HepG2 (cell line): ENCODE measurements around the gene TDRD9. TPM values are rescaled to one million over a fixed set of nuclear protein-coding genes. Genes with fewer than 3 reads are reported as not detected.
A peak's percentile ranks its signal among the peaks of the same experiment; 100 is the strongest.

Experiments used
- BCLAF1 ChIP-seq: fragments of 450-650 bp; IDR thresholded peaks from 2 replicates; pipeline ENCODE4 v1.6.1; 2017; ENCODE audit warnings: mild to moderate bottlenecking
- CBX1 ChIP-seq: IDR thresholded peaks from one replicate; pipeline ENCODE4 v1.6.1; 2016; ENCODE audit warnings: antibody characterized with exemption, low read depth
- DNMT1 ChIP-seq: sonication (generic); formaldehyde crosslinking; IDR thresholded peaks from 2 replicates; pipeline ENCODE4 v1.5.1; 2020; ENCODE audit warnings: mild to moderate bottlenecking, missing genetic modification reagents
- DNMT3B ChIP-seq: conservative IDR thresholded peaks from 2 replicates; pipeline ENCODE4 v1.6.1; 2016; ENCODE audit warnings: missing biosample characterization, control low read depth
- E2F1 ChIP-seq: sonication (generic); formaldehyde crosslinking; IDR thresholded peaks from 2 replicates; pipeline ENCODE4 v1.5.0; 2020; ENCODE audit warnings: missing genetic modification reagents
- ESRRA ChIP-seq: sonication (generic); formaldehyde crosslinking; IDR thresholded peaks from 2 replicates; pipeline ENCODE4 v1.5.1; 2020; ENCODE audit warnings: mild to moderate bottlenecking, low read depth, missing genetic modification reagents
- FUBP1 ChIP-seq: sonication (generic); formaldehyde crosslinking; IDR thresholded peaks from 2 replicates; pipeline ENCODE4 v1.5.1; 2020; ENCODE audit warnings: missing genetic modification reagents, mild to moderate bottlenecking, borderline replicate concordance
- GMEB2 ChIP-seq: IDR thresholded peaks from 2 replicates; pipeline ENCODE4 v1.6.1; 2016; ENCODE audit warnings: missing biosample characterization, missing genetic modification reagents, low read depth
- HOXA5 ChIP-seq: sonication (generic); formaldehyde crosslinking; IDR thresholded peaks from 2 replicates; pipeline ENCODE4 v1.4.0; 2020; ENCODE audit warnings: missing genetic modification reagents
- MTA3 ChIP-seq: sonication (generic); formaldehyde crosslinking; IDR thresholded peaks from 2 replicates; pipeline ENCODE4 v1.4.0; 2020; ENCODE audit warnings: missing genetic modification reagents
- NAIF1 ChIP-seq: sonication (generic); formaldehyde crosslinking; IDR thresholded peaks from 2 replicates; pipeline ENCODE4 v1.5.0; 2020; ENCODE audit warnings: mild to moderate bottlenecking, missing genetic modification reagents, borderline replicate concordance
- POLR2G ChIP-seq: fragments of 200-400 bp; formaldehyde crosslinking; IDR thresholded peaks from 2 replicates; pipeline ENCODE4 v1.6.1; 2018; ENCODE audit warnings: mild to moderate bottlenecking, low read depth, low read length, moderate library complexity
- SP5 ChIP-seq: IDR thresholded peaks from 2 replicates; pipeline ENCODE4 v1.6.1; 2016; ENCODE audit warnings: low read depth, borderline replicate concordance
- SSRP1 ChIP-seq: IDR thresholded peaks from 2 replicates; pipeline ENCODE4 v1.6.1; 2016; ENCODE audit warnings: control low read depth
- TMF1 ChIP-seq: sonication (generic); formaldehyde crosslinking; IDR thresholded peaks from 2 replicates; pipeline ENCODE4 v1.8.1; 2022; ENCODE audit warnings: low read depth, missing genetic modification reagents
- TOPORS ChIP-seq: sonication (generic); formaldehyde crosslinking; IDR thresholded peaks from 2 replicates; pipeline ENCODE4 v1.8.0; 2023; ENCODE audit warnings: mild to moderate bottlenecking, missing genetic modification reagents
- ZBTB44 ChIP-seq: sonication (generic); formaldehyde crosslinking; IDR thresholded peaks from 2 replicates; pipeline ENCODE4 v1.4.0; 2020; ENCODE audit warnings: missing genetic modification reagents
- ZNF34 ChIP-seq: sonication (generic); formaldehyde crosslinking; IDR thresholded peaks from 2 replicates; pipeline ENCODE4 v1.4.0; 2020; ENCODE audit warnings: mild to moderate bottlenecking, missing genetic modification reagents, borderline replicate concordance
- ZNF543 ChIP-seq: sonication (generic); formaldehyde crosslinking; IDR thresholded peaks from 2 replicates; pipeline ENCODE4 v1.4.0; 2020; ENCODE audit warnings: mild to moderate bottlenecking, missing genetic modification reagents
- ZNF572 ChIP-seq: sonication (generic); formaldehyde crosslinking; IDR thresholded peaks from 2 replicates; pipeline ENCODE4 v1.5.1; 2020; ENCODE audit warnings: mild to moderate bottlenecking, missing genetic modification reagents
- ZNF878 ChIP-seq: sonication (generic); formaldehyde crosslinking; IDR thresholded peaks from 2 replicates; pipeline ENCODE4 v1.8.1; 2023; ENCODE audit warnings: mild to moderate bottlenecking, missing genetic modification reagents, moderate library complexity
- polyA plus RNA-seq, 8 experiments: library from polyadenylated mRNA; depleted of rRNA in 3 of 8; stranded (reverse) in 7 of 8; unstranded in 1 of 8; fragments of >200 nt; fragmentation: Illumina TruSeq in 4 of 8; extraction: Trizol in 4 of 8; gene quantifications; 2 replicates each; pipeline versions ENCODE4 v1.2.1 to v1.2.3, GENCODE V29; 2011 to 2016; ENCODE audit warnings: low read depth in 4 of 8, missing spikeins in 1 of 8, mixed read lengths in 1 of 8; ENCODE audit not compliant: insufficient read depth in 1 of 8
- total RNA-seq, 5 experiments: library from RNA; depleted of rRNA; stranded (reverse); fragments of >200 nt; fragmentation: Illumina TruSeq; extraction: Trizol; gene quantifications; 2 replicates each; pipeline ENCODE4 v1.2.3, GENCODE V29; 2016; ENCODE audit warnings: low read depth in 1 of 5

Gene TDRD9
- total and polyA plus RNA-seq, 2 of the 13 experiments (the other 11 are each of a cell fraction or from before 2014, with no cell fraction given): not detected

- no peak for TF ChIP-seq FUBP1 (CRISPR knock-in tag)
- no peak for TF ChIP-seq DNMT1 (CRISPR knock-in tag)
- TF ChIP-seq ZNF34 (CRISPR knock-in tag): no peak
- peak; percentile 56; the same call in 1 of the 2 replicates for TF ChIP-seq NAIF1 (CRISPR knock-in tag)
- TF ChIP-seq E2F1 (CRISPR knock-in tag): no peak
- TF ChIP-seq ZNF878: no peak
- TF ChIP-seq TMF1 (CRISPR knock-in tag): no peak
- TF ChIP-seq GMEB2 (CRISPR knock-in tag): no peak
- no peak for TF ChIP-seq TOPORS (CRISPR knock-in tag)
- no peak for TF ChIP-seq SSRP1 (CRISPR knock-in tag)
- no peak for TF ChIP-seq ESRRA (CRISPR knock-in tag)
- TF ChIP-seq HOXA5 (CRISPR knock-in tag): no peak
- TF ChIP-seq ZNF572 (CRISPR knock-in tag): 0 out of 2 replicates have a peak, but pooled peaks have one; percentile 46
- no peak for TF ChIP-seq ZNF543 (CRISPR knock-in tag)
- TF ChIP-seq ZBTB44 (CRISPR knock-in tag): no peak
- TF ChIP-seq SP5: no peak
- no peak for TF ChIP-seq BCLAF1
- no peak for TF ChIP-seq DNMT3B (CRISPR knock-in tag)
- TF ChIP-seq POLR2G: no peak
- TF ChIP-seq MTA3 (CRISPR knock-in tag): no peak
- no peak for TF ChIP-seq CBX1
Observed at GRCh38 chr14:103879118-103879569, 49.1 kb upstream of the TDRD9 start (continued).
